ENCODE measurements around the gene CRY2. TPM values are rescaled to one million over a fixed set of nuclear protein-coding genes. Genes with fewer than 3 reads are reported as not detected.

CRY2 gene
- total and polyA plus RNA-seq, 10 of the 15 experiments (the other 5 are each of a cell fraction or from before 2014, with no cell fraction given): 1.2 to 14.7 (median 8.1) TPM

GRCh38 chr11:45871638-45872037 is 24.4 kb downstream of the CRY2 start:
- FAIRE-seq (no peak), ATAC-seq (no peak), DNase-seq (ENCODE audit: low read depth, low spot score) (no peak)
- ChIA-PET RAD21 (ENCODE audit: unreplicated experiment) (interaction anchor here (0.5 to 4.7 kb wide), 5 partner anchors 59 to 699 kb away, joined by 3 to 31 read pairs (median 3); no protein-coding TSS in a partner anchor), POLR2A (no interaction called here), CTCF (interaction anchor here (0.6 to 4.5 kb wide), 14 partner anchors 8 to 1805 kb away, joined by 3 to 63 read pairs (median 4); no protein-coding TSS in a partner anchor), SMC1A (ENCODE audit: uncharacterized antibody, unreplicated experiment) (interaction anchor here (1.3 to 3.6 kb wide), 2 partner anchors 94 to 135 kb away, joined by 7 to 24 read pairs; no protein-coding TSS in a partner anchor)
- WGBS (ENCODE audit: insufficient coverage, insufficient replicate concordance, low lambda C conversion rate, missing lambda C conversion rate): 100% methylated on average over 2 of the region's 2 CpGs
- Histone ChIP-seq H3K9me3 (replicated peaks; ENCODE audit: control insufficient read depth, insufficient read depth, low read length) (no peaks in the 10 kb centered on the region), H3K36me3 (ENCODE audit: control insufficient read depth in 2 of 2, insufficient read depth in 2 of 2, low read length in 1 of 2) (peaks cover 14 to 39% of the 10 kb centered on the region in 2 experiments), H3K27ac (ENCODE audit: control insufficient read depth, insufficient read depth) (no peak overlapping the region), H3K9ac (ENCODE audit: control insufficient read depth, insufficient read depth, low read length) (no peak overlapping the region), H3K4me2 (ENCODE audit: control insufficient read depth, insufficient read depth) (no peak overlapping the region), H3K4me3 (no peak overlapping the region), H3K79me2 (ENCODE audit: control insufficient read depth, insufficient read depth, low read length) (no peaks in the 10 kb centered on the region), H4K20me1 (ENCODE audit: control insufficient read depth, insufficient read depth) (no peaks in the 10 kb centered on the region), H3K4me1 (ENCODE audit: control insufficient read depth, insufficient read depth, low read length) (no peaks in the 10 kb centered on the region), H3K27me3 (replicated peaks in 1 of 2; ENCODE audit: control insufficient read depth in 2 of 2, insufficient read depth in 2 of 2, low read length in 1 of 2) (no peaks in the 10 kb centered on the region), H2AFZ (ENCODE audit: control insufficient read depth, low read depth, low read length) (no peak overlapping the region)
- TF ChIP-seq RFX5 (IDR thresholded peaks at IDR 0.05; ENCODE audit: low read depth, low read length): no peak
- TF ChIP-seq POLR2AphosphoS5 (IDR thresholded peaks at IDR 0.05; ENCODE audit: low read length): peak; percentile 22; the same call in 1 of the 2 replicates
- no TSS peak for BruUV-seq (replicated peaks)
- in situ Hi-C loops (cut with MboI) (no loop called here), intact Hi-C loops (cut with micrococcal nuclease; ENCODE audit: unreplicated experiment) (loop anchor here (1.0 kb wide), 1 partner anchor 135 kb away; no protein-coding TSS in a partner anchor)

GRCh38 chr11:45872651-45873356 is 25.5 kb downstream of the CRY2 start:
- ChIA-PET POLR2A (interaction anchor here (0.5 kb wide), 2 partner anchors 62 to 761 kb away, joined by 4 read pairs; no protein-coding TSS in a partner anchor), RAD21 (ENCODE audit: unreplicated experiment) (interaction anchor here (0.6 to 4.7 kb wide), 7 partner anchors 11 to 136 kb away, joined by 3 to 31 read pairs (median 3); no protein-coding TSS in a partner anchor)
- intact Hi-C loops (cut with micrococcal nuclease; ENCODE audit: unreplicated experiment): loop anchor here (1.0 kb wide), 1 partner anchor 133 kb away; no protein-coding TSS in a partner anchor

More at GRCh38 chr11:45872651-45873356, 25.5 kb downstream of the CRY2 start:
- no peak for FAIRE-seq
- SMC1A ChIA-PET (ENCODE audit: uncharacterized antibody, unreplicated experiment): interaction anchor here (0.6 to 3.6 kb wide), 11 partner anchors 11 to 139 kb away, joined by 3 to 24 read pairs (median 3); no protein-coding TSS in a partner anchor
- no TSS peak for BruUV-seq (replicated peaks)
- H3K9ac ChIP-seq (ENCODE audit: control insufficient read depth, insufficient read depth, low read length): no peak overlapping the region
- ATAC-seq: peak; percentile 97
- H3K4me1 ChIP-seq (ENCODE audit: control insufficient read depth, insufficient read depth, low read length): no peaks in the 10 kb centered on the region
- no peak overlapping the region for H3K27ac ChIP-seq (ENCODE audit: control insufficient read depth, insufficient read depth)
- TF ChIP-seq RAD21 (IDR thresholded peaks at IDR 0.05; ENCODE audit: insufficient read depth, low read depth, low read length) (peak; percentile 55), CTCF (IDR thresholded peaks at IDR 0.05 in 2 of 3, conservative IDR thresholded peaks at IDR 0.05 in 1 of 3; ENCODE audit: control insufficient read depth in 2 of 3, extremely low read depth in 1 of 3, insufficient read depth in 1 of 3, low read depth in 3 of 3, low read length in 3 of 3) (peak; percentile 54 to 73 (median 63)), SMC3 (IDR thresholded peaks at IDR 0.05; ENCODE audit: borderline replicate concordance, low read length) (peak; percentile 38; the same call in 1 of the 2 replicates), ATF7 (IDR thresholded peaks at IDR 0.05; ENCODE audit: low read depth) (no peak), HDGF (IDR thresholded peaks at IDR 0.05) (0 out of 2 replicates have a peak, but pooled peaks have one; percentile 38)
- H3K27me3 ChIP-seq (replicated peaks in 1 of 2; ENCODE audit: control insufficient read depth in 2 of 2, insufficient read depth in 2 of 2, low read length in 1 of 2): no peaks in the 10 kb centered on the region
- WGBS (ENCODE audit: insufficient coverage, insufficient replicate concordance, low lambda C conversion rate, missing lambda C conversion rate): 86% methylated on average over 9 of the region's 9 CpGs
- H3K4me2 ChIP-seq (ENCODE audit: control insufficient read depth, insufficient read depth): no peak overlapping the region
- no peak overlapping the region for H2AFZ ChIP-seq (ENCODE audit: control insufficient read depth, low read depth, low read length)
- no peak for DNase-seq (ENCODE audit: low read depth, low spot score)
- CTCF ChIA-PET: interaction anchor here (0.6 to 4.5 kb wide), 28 partner anchors 9 to 244 kb away, joined by 3 to 63 read pairs (median 4); no protein-coding TSS in a partner anchor
- no peaks in the 10 kb centered on the region for H3K9me3 ChIP-seq (replicated peaks; ENCODE audit: control insufficient read depth, insufficient read depth, low read length)
- in situ Hi-C loops (cut with MboI): no loop called here
- H3K79me2 ChIP-seq (ENCODE audit: control insufficient read depth, insufficient read depth, low read length): no peaks in the 10 kb centered on the region
- H3K4me3 ChIP-seq: no peak overlapping the region
- H3K36me3 ChIP-seq (ENCODE audit: control insufficient read depth in 2 of 2, insufficient read depth in 2 of 2, low read length in 1 of 2): peaks cover 14 to 38% of the 10 kb centered on the region in 2 experiments
- no peaks in the 10 kb centered on the region for H4K20me1 ChIP-seq (ENCODE audit: control insufficient read depth, insufficient read depth)

Measured in GM12878 (cell line).